ENCODE results near the gene EIF2AK2.

DNA sequence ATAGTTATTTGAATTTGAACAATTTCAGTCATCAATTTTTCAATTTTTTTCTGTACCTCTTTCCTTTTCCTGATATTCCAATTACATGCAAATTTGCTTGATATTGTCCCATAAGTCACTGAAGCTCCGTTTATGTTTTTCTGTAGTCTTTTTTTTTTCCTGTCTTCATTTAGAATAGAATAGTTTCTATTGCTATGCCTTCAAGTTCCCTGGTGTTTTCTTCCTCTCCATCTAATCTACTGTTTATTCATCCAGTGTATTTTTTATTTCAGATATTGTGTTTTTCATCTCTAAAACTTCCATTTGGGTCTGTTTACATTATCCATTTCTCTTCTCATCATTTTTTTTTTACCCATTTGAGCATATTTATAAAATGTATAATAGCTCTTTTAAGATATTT is 8.0 kb upstream of the EIF2AK2 start:
- no peak for TF ChIP-seq SIN3A (IDR thresholded peaks at IDR 0.05; ENCODE audit: borderline replicate concordance, insufficient read depth, low read length)
- TF ChIP-seq, protein P1, sequence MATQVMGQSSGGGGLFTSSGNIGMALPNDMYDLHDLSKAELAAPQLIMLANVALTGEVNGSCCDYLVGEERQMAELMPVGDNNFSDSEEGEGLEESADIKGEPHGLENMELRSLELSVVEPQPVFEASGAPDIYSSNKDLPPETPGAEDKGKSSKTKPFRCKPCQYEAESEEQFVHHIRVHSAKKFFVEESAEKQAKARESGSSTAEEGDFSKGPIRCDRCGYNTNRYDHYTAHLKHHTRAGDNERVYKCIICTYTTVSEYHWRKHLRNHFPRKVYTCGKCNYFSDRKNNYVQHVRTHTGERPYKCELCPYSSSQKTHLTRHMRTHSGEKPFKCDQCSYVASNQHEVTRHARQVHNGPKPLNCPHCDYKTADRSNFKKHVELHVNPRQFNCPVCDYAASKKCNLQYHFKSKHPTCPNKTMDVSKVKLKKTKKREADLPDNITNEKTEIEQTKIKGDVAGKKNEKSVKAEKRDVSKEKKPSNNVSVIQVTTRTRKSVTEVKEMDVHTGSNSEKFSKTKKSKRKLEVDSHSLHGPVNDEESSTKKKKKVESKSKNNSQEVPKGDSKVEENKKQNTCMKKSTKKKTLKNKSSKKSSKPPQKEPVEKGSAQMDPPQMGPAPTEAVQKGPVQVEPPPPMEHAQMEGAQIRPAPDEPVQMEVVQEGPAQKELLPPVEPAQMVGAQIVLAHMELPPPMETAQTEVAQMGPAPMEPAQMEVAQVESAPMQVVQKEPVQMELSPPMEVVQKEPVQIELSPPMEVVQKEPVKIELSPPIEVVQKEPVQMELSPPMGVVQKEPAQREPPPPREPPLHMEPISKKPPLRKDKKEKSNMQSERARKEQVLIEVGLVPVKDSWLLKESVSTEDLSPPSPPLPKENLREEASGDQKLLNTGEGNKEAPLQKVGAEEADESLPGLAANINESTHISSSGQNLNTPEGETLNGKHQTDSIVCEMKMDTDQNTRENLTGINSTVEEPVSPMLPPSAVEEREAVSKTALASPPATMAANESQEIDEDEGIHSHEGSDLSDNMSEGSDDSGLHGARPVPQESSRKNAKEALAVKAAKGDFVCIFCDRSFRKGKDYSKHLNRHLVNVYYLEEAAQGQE (IDR thresholded peaks at IDR 0.05; ENCODE audit: insufficient read depth in 1 of 2, low read depth in 2 of 2, low read length in 2 of 2), result no peak
- TF ChIP-seq POLR2AphosphoS5 (IDR thresholded peaks at IDR 0.05; ENCODE audit: low read depth, low read length), result no peak
- TF ChIP-seq TAF1 (IDR thresholded peaks at IDR 0.05; ENCODE audit: borderline replicate concordance, insufficient read depth, low read length), result no peak

All from PFSK-1 (cell line).